IMR-90 (cell line): ENCODE measurements around the gene HSH2D.

Experiments used
- CEBPB ChIP-seq: IDR thresholded peaks from 2 replicates; pipeline ENCODE4 v1.6.1; 2012; ENCODE audit warnings: low read depth, low read length, improper control_type of control experiment
- CHD1 ChIP-seq: IDR thresholded peaks from 2 replicates; pipeline ENCODE4 v1.6.1; 2012; ENCODE audit warnings: low read depth, low read length, improper control_type of control experiment
- MAFK ChIP-seq: IDR thresholded peaks from 2 replicates; pipeline ENCODE4 v1.6.1; 2012; ENCODE audit warnings: low read depth, low read length, improper control_type of control experiment
- MAZ ChIP-seq: IDR thresholded peaks from 2 replicates; pipeline ENCODE4 v1.6.1; 2012; ENCODE audit warnings: low read depth, mild to moderate bottlenecking, low read length, improper control_type of control experiment, moderate library complexity, borderline replicate concordance
- MXI1 ChIP-seq: IDR thresholded peaks from 2 replicates; pipeline ENCODE4 v1.6.1; 2012; ENCODE audit warnings: low read depth, mild to moderate bottlenecking, low read length, moderate library complexity, borderline replicate concordance
- NFE2L2 ChIP-seq: fragments of 150-350 bp; IDR thresholded peaks from 2 replicates; pipeline ENCODE4 v1.6.1; 2016; ENCODE audit warnings: low read depth, mild to moderate bottlenecking, low read length
- POLR2A ChIP-seq: IDR thresholded peaks from 2 replicates; pipeline ENCODE4 v1.6.1; 2012; ENCODE audit warnings: mild to moderate bottlenecking, low read depth, low read length
- RAD21 ChIP-seq: IDR thresholded peaks from 2 replicates; pipeline ENCODE4 v1.6.1; 2012; ENCODE audit warnings: low read length, improper control_type of control experiment
- RCOR1 ChIP-seq: IDR thresholded peaks from 2 replicates; pipeline ENCODE4 v1.6.1; 2012; ENCODE audit warnings: mild to moderate bottlenecking, low read length, improper control_type of control experiment; ENCODE audit not compliant: insufficient replicate concordance
- SMC3 ChIP-seq: fragments of 150-350 bp; IDR thresholded peaks from 2 replicates; pipeline ENCODE4 v1.6.1; 2016; ENCODE audit warnings: low read depth, mild to moderate bottlenecking, antibody characterized with exemption, low read length, moderate library complexity
- TF ChIP-seq, protein P1 (sequence below): conservative IDR thresholded peaks from 2 replicates; pipeline ENCODE4 v1.5.1; 2012; ENCODE audit warnings: mild to moderate bottlenecking, low read depth, low read length, improper control_type of control experiment

DNA sequence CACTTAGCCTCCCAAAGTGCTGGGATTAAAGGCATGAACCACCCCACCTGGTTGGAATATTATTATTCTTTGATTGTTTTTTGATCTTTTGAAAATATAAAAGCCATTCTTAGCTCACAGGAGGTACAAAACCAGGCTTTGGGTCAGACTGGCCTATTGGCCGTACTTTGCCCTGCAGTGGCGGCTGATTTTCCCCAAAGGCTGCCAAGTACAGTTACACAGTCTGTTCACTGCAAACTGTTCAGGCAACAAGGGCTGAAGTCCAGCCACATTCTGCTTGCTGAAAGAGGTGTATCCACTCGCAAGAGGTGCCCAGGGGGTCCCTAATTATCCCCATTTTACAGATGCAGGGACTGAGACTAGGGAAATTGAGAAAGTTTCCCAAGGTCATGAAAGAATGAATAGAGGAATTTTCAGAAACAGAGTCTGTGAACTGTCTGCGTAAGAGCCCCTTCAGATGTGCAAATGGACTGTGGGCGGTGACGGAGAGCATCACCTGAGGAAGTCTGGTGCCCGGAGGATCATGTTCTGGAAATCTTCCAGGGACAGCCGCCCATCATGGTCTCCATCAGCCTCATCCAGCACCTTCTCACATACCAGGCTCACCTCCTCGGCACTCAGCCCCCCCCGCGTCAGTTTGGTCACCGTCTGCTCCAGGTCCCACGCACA is 20.9 kb downstream of the HSH2D start:
- TF ChIP-seq, protein P1, sequence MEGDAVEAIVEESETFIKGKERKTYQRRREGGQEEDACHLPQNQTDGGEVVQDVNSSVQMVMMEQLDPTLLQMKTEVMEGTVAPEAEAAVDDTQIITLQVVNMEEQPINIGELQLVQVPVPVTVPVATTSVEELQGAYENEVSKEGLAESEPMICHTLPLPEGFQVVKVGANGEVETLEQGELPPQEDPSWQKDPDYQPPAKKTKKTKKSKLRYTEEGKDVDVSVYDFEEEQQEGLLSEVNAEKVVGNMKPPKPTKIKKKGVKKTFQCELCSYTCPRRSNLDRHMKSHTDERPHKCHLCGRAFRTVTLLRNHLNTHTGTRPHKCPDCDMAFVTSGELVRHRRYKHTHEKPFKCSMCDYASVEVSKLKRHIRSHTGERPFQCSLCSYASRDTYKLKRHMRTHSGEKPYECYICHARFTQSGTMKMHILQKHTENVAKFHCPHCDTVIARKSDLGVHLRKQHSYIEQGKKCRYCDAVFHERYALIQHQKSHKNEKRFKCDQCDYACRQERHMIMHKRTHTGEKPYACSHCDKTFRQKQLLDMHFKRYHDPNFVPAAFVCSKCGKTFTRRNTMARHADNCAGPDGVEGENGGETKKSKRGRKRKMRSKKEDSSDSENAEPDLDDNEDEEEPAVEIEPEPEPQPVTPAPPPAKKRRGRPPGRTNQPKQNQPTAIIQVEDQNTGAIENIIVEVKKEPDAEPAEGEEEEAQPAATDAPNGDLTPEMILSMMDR: no peak
- TF ChIP-seq POLR2A (no peak), RAD21 (no peak), CHD1 (no peak), MXI1 (no peak), RCOR1 (no peak), SMC3 (no peak), NFE2L2 (no peak), MAFK (no peak), CEBPB (no peak), MAZ (no peak)
